HEK293 (cell line): ENCODE data around the gene RIBC2.
"Not testable (repeated sequence)": the region's sequence is repeated elsewhere in the genome, so short reads cannot be mapped to it uniquely, and the experiment has no call there.

Experiments
- CTCF ChIA-PET: fragments of 350-600 bp; formaldehyde crosslinking; extraction: SDS; loops from one replicate; lab custom pipeline; 2021; ENCODE audit warnings: antibody characterized with exemption; lab: Yijun Ruan, JAX
- POLR2A ChIA-PET: fragments of 300-600 bp; formaldehyde crosslinking; extraction: SDS; loops from one replicate; lab custom pipeline; 2020; ENCODE audit warnings: antibody characterized with exemption, inconsistent platforms; lab: Yijun Ruan, JAX
- H3K27ac ChIP-seq: fragments of 200-500 bp; sonication (Bioruptor generic); 2 replicates; pipeline ENCODE4 v1.5.1; 2014; ENCODE audit warnings: low read depth, low read length, control low read depth, inconsistent platforms; ENCODE audit errors: extremely low read depth
- H3K36me3 ChIP-seq, 2 experiments: fragments of 200-500 bp in 1 of 2; sonication (Bioruptor generic) in 1 of 2; 1 replicate in 1 of 2; 2 replicates in 1 of 2; pipeline ENCODE4 v1.5.1; 2014 to 2017; ENCODE audit warnings: inconsistent platforms in 2 of 2, low read length in 2 of 2; ENCODE audit not compliant: control insufficient read depth in 2 of 2, insufficient read depth in 1 of 2
- H3K4me1 ChIP-seq: fragments of 200-500 bp; sonication (Bioruptor generic); 2 replicates; pipeline ENCODE4 v1.5.1; 2014; ENCODE audit warnings: mild to moderate bottlenecking, low read length, inconsistent platforms; ENCODE audit not compliant: control insufficient read depth, insufficient read depth
- H3K4me3 ChIP-seq: 2 replicates; pipeline ENCODE4 v1.5.1; 2011; ENCODE audit warnings: low read depth, mild to moderate bottlenecking, control low read depth, low read length, moderate library complexity
- H3K9me3 ChIP-seq: fragments of 200-500 bp; sonication (Bioruptor generic); 2 replicates; pipeline ENCODE4 v1.5.1; 2014; ENCODE audit warnings: low read depth, low read length, inconsistent platforms; ENCODE audit not compliant: control insufficient read depth, insufficient read depth
- IKZF3 ChIP-seq: fragments of 450-650 bp; IDR thresholded peaks from 2 replicates; pipeline ENCODE4 v1.5.0; 2018; ENCODE audit warnings: missing biosample characterization, mild to moderate bottlenecking, missing genetic modification characterization, moderate library complexity
- KLF16 ChIP-seq: fragments of 450-650 bp; formaldehyde crosslinking; IDR thresholded peaks from 2 replicates; pipeline ENCODE4 v1.5.1; 2017; ENCODE audit warnings: missing biosample characterization, missing genetic modification characterization
- PRDM6 ChIP-seq: fragments of 450-650 bp; formaldehyde crosslinking; IDR thresholded peaks from 2 replicates; pipeline ENCODE4 v1.5.1; 2017; ENCODE audit warnings: missing biosample characterization, missing genetic modification characterization
- REST ChIP-seq: fragments of 450-650 bp; formaldehyde crosslinking; IDR thresholded peaks from 2 replicates; pipeline ENCODE4 v1.5.1; 2016; ENCODE audit warnings: missing biosample characterization, missing genetic modification characterization
- SETDB1 ChIP-seq: IDR thresholded peaks from one replicate; pipeline ENCODE4 v1.6.1; 2017; ENCODE audit warnings: mild to moderate bottlenecking, low read length, moderate library complexity, mixed read lengths; ENCODE audit not compliant: insufficient read length
- WT1 ChIP-seq: fragments of 450-650 bp; formaldehyde crosslinking; IDR thresholded peaks from 2 replicates; pipeline ENCODE4 v1.5.1; 2016; ENCODE audit warnings: missing biosample characterization, missing genetic modification characterization
- ZBTB26 ChIP-seq: fragments of 450-650 bp; formaldehyde crosslinking; optimal IDR thresholded peaks from 2 replicates; pipeline ENCODE3; 2016; ENCODE audit warnings: missing biosample characterization, mild to moderate bottlenecking, missing genetic modification characterization
- ZBTB7A ChIP-seq: fragments of 450-650 bp; formaldehyde crosslinking; IDR thresholded peaks from 2 replicates; pipeline ENCODE4 v1.5.1; 2016; ENCODE audit warnings: low read depth, missing biosample characterization, missing genetic modification characterization
- ZNF10 ChIP-seq: fragments of 450-650 bp; formaldehyde crosslinking; IDR thresholded peaks from 2 replicates; pipeline ENCODE4 v1.5.1; 2017; ENCODE audit warnings: missing biosample characterization, missing genetic modification characterization
- ZNF132 ChIP-seq: fragments of 450-650 bp; formaldehyde crosslinking; IDR thresholded peaks from 2 replicates; pipeline ENCODE4 v1.5.1; 2017; ENCODE audit warnings: missing biosample characterization, missing genetic modification characterization, borderline replicate concordance
- ZNF133 ChIP-seq: fragments of 450-650 bp; formaldehyde crosslinking; IDR thresholded peaks from 2 replicates; pipeline ENCODE4 v1.5.1; 2016; ENCODE audit warnings: missing biosample characterization, missing genetic modification characterization
- ZNF169 ChIP-seq: fragments of 450-650 bp; formaldehyde crosslinking; IDR thresholded peaks from 2 replicates; pipeline ENCODE4 v1.5.1; 2016; ENCODE audit warnings: missing biosample characterization, missing genetic modification characterization
- ZNF23 ChIP-seq: fragments of 450-650 bp; formaldehyde crosslinking; IDR thresholded peaks from 2 replicates; pipeline ENCODE4 v1.5.1; 2016; ENCODE audit warnings: missing biosample characterization, missing genetic modification characterization, borderline replicate concordance
- ZNF366 ChIP-seq: fragments of 450-650 bp; formaldehyde crosslinking; conservative IDR thresholded peaks from 2 replicates; pipeline ENCODE4 v1.5.1; 2016; ENCODE audit warnings: missing biosample characterization, missing genetic modification characterization
- ZNF423 ChIP-seq: fragments of 450-650 bp; formaldehyde crosslinking; IDR thresholded peaks from 2 replicates; pipeline ENCODE4 v1.5.1; 2016; ENCODE audit warnings: missing biosample characterization, missing genetic modification characterization
- ZNF488 ChIP-seq: fragments of 450-650 bp; formaldehyde crosslinking; IDR thresholded peaks from 2 replicates; pipeline ENCODE4 v1.5.1; 2016; ENCODE audit warnings: missing biosample characterization, missing genetic modification characterization
- ZNF521 ChIP-seq: fragments of 450-650 bp; formaldehyde crosslinking; IDR thresholded peaks from 2 replicates; pipeline ENCODE4 v1.5.1; 2017; ENCODE audit warnings: missing biosample characterization, mild to moderate bottlenecking, missing genetic modification characterization
- ZNF629 ChIP-seq: fragments of 450-650 bp; formaldehyde crosslinking; IDR thresholded peaks from 2 replicates; pipeline ENCODE4 v1.5.1; 2017; ENCODE audit warnings: missing biosample characterization, missing genetic modification characterization
- ZNF704 ChIP-seq: fragments of 450-650 bp; formaldehyde crosslinking; IDR thresholded peaks from 2 replicates; pipeline ENCODE4 v1.5.1; 2016; ENCODE audit warnings: missing biosample characterization, missing genetic modification characterization
- ZNF747 ChIP-seq: fragments of 450-650 bp; formaldehyde crosslinking; IDR thresholded peaks from 2 replicates; pipeline ENCODE4 v1.5.1; 2016; ENCODE audit warnings: missing biosample characterization, missing genetic modification characterization
- ZNF777 ChIP-seq: fragments of 450-650 bp; formaldehyde crosslinking; IDR thresholded peaks from 2 replicates; pipeline ENCODE4 v1.5.1; 2017; ENCODE audit warnings: missing biosample characterization, missing genetic modification characterization, borderline replicate concordance

The RIBC2 gene

GRCh38 chr22:45413368-45414211 lies at the start of gene RIBC2, which contains the start of gene SMC1B (continued):
- no peak for TF ChIP-seq ZNF133
- no peak for TF ChIP-seq ZBTB7A (tag by site-specific recombination)
- TF ChIP-seq ZNF488 = no peak
- TF ChIP-seq ZNF629 = peak; percentile 15; the same call in 1 of the 2 replicates
- peak; percentile 23 for TF ChIP-seq ZBTB26 (tag by site-specific recombination)
- no peak for TF ChIP-seq ZNF132 (tag by site-specific recombination)
- TF ChIP-seq, all 188 proteins: peak for 10

GRCh38 chr22:45366713-45367112 lies 46.8 kb upstream of the RIBC2 start:
- no peak overlapping the region for H3K27ac ChIP-seq
- no peaks in the 10 kb centered on the region for H3K9me3 ChIP-seq
- peak; percentile 89 for TF ChIP-seq SETDB1
- TF ChIP-seq IKZF3 (tag by site-specific recombination) = no peak
- CTCF ChIA-PET = no interaction called here
- H3K36me3 ChIP-seq = no peaks in the 10 kb centered on the region
- H3K4me3 ChIP-seq = no peak overlapping the region
- POLR2A ChIA-PET = no interaction called here
- H3K4me1 ChIP-seq = no peaks in the 10 kb centered on the region

- H3K4me3 ChIP-seq, H3K4me1 ChIP-seq, POLR2A ChIA-PET, H3K9me3 ChIP-seq, H3K36me3 ChIP-seq, H3K27ac ChIP-seq: not testable (repeated sequence)
- CTCF ChIA-PET = interaction anchor here (0.6 to 0.8 kb wide), 3 partner anchors 9 to 40 kb away, joined by 3 read pairs; partner anchors contain the start of genes RIBC2 and SMC1B
Measured at GRCh38 chr22:45373592-45373991, 39.9 kb upstream of the RIBC2 start.

GRCh38 chr22:45376009-45376408 lies 37.5 kb upstream of the RIBC2 start:
- CTCF ChIA-PET = interaction anchor here (1.4 kb wide), 1 partner anchor 105 kb away, joined by 5 read pairs; no protein-coding TSS in a partner anchor
- no peaks in the 10 kb centered on the region for H3K4me1 ChIP-seq
- H3K27ac ChIP-seq = no peak overlapping the region
- TF ChIP-seq KLF16 (no peak), ZNF777 (tag by site-specific recombination) (no peak), ZNF747 (no peak), ZNF704 (tag by site-specific recombination) (no peak), WT1 (tag by site-specific recombination) (no peak), ZNF423 (tag by site-specific recombination) (no peak), ZNF169 (tag by site-specific recombination) (no peak), ZNF521 (tag by site-specific recombination) (no peak), ZNF23 (tag by site-specific recombination) (no peak), PRDM6 (tag by site-specific recombination) (no peak), REST (no peak), ZNF366 (no peak), ZNF10 (tag by site-specific recombination) (no peak), ZNF132 (tag by site-specific recombination) (no peak)

More at GRCh38 chr22:45376009-45376408, 37.5 kb upstream of the RIBC2 start:
- H3K9me3 ChIP-seq = no peaks in the 10 kb centered on the region
- H3K36me3 ChIP-seq = no peaks in the 10 kb centered on the region
- H3K4me3 ChIP-seq = no peak overlapping the region
- POLR2A ChIA-PET = no interaction called here
